HG03354 (cell line): ENCODE measurements around the gene ADD2.
"Not testable (repeated sequence)": the region's sequence is repeated elsewhere in the genome, so short reads cannot be mapped to it uniquely, and the experiment has no call there.

Experiments
- ATAC-seq: cut with Tn5 transposase; IDR thresholded peaks from one replicate; pipeline ENCODE4 v1.9.1; 2021; ENCODE audit warnings: mild to moderate bottlenecking; ENCODE audit not compliant: unreplicated experiment, poor library complexity, severe bottlenecking

ADD2 gene

DNA sequence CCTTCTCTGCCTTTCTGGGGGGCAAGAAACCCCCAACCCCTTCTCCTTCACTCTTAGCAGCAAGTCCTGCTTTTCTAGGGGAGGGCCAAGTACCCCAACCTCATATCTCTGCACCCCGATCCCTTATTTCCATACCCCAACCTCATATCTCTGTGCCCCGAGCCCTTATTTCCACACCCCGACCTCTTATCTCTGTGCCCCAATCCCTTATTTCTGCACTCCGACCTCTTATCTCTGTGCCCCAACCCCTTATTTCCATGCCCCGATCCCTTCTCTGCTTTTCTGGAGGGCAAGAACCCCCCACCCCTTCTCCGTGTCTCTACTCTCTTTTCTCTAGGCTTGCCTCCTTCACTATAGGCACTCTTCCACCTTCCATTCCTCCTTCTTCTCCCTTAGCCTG, 146.5 kb downstream of the ADD2 start:
- not testable (repeated sequence) for ATAC-seq

DNA sequence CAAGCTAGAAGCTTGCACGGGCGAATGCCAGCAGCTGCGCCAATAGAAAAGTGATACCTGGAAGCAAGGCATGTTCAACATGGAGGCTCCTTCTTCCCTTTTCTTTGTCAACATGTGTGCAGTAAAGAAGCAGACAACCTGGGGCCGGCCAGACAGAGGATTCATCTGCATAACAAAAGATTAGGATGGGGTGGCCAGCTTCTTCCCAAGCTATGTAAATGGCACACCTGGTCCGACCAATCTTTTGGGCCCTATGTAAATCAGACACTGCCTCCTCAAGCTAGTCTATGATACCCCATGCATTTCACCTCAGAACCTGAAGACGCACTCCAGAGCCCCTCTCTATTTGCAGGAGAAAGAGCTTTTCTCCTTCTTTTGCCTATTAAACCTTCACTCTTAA, 148.0 kb downstream of the ADD2 start:
- no peak for ATAC-seq

DNA sequence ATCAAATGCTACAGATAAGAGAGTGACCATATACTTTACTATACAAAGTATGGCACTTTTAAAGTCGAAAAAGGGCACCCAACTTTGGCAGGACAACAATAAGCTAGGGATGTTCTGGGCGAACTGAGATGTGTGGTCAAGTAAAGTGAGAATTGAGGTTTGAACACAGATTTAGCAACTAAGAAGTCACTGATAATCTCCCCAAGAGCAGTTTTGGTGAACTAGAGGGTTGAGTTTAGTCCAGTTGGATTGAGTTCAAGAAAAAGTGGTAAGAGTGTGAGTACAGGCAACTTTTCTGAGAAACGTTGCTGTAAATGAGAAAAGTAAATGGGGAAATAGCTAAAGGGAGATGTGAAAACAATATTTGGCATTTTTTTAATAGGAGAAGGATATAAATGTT, 148.8 kb downstream of the ADD2 start:
- no peak for ATAC-seq

DNA sequence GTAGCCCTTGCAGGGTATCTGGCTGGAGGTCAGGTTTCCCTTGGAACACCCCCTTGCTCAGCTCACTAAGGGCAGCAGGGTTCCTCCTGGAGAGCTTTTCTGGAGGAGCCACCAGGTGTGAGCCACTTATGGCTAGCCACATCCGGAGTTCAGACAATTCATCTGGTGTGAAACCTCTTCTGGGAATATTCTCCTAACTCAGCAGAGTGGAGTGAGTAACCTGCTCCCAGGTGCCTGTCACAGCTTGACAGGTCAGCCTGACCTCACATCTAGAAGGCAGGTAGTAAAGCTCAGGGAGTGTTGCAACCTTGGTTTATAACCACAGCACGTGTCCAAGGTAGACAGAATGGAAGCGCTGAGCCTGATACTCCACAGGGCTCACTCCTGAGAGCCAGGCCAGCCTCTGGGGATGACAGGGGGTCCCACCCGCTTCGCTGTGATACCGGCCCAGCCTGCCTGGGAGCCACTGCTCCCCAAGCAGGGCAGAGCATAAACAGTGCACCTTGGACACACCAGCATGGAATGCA, 151.8 kb downstream of the ADD2 start:
- no peak for ATAC-seq

DNA sequence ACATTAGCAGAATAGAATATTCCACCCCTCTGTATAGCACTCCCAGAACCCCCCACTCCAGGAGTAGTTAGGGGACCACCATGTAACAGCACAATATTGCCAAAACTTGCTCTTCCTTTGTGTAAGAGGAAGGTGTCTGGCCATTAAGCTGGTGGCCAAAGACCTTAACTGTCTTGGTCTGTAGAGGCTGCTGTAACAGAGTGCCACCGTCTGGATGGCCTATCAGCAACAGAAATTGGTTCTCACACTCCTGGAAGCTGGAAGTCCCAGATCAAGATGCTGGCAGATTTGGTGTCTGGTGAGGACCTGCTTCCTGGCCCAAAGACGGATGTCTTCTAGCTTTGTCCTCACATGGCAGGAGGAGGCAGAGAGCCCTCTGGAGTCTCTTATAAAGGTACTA, 152.8 kb downstream of the ADD2 start:
- no peak for ATAC-seq

DNA sequence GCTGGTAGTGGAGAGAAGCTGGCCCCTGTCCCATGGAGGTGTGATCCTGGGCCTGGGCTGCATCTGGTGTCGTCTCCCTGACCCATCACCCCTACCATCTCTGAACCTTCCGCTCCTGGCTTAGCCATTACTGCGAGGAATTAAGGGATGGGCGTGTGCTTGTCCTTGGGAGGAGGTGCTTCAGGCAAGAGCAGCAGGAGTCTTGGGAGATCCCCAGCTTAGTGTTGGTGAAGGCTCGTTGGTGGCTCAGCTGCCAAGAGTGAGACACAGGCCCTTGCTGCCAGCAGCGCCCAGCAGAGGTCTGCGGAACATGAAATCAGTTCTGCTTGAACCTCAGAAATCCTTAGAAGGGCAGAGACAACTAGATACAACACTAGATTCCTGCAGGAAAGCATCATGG, 154.5 kb downstream of the ADD2 start:
- no peak for ATAC-seq

DNA sequence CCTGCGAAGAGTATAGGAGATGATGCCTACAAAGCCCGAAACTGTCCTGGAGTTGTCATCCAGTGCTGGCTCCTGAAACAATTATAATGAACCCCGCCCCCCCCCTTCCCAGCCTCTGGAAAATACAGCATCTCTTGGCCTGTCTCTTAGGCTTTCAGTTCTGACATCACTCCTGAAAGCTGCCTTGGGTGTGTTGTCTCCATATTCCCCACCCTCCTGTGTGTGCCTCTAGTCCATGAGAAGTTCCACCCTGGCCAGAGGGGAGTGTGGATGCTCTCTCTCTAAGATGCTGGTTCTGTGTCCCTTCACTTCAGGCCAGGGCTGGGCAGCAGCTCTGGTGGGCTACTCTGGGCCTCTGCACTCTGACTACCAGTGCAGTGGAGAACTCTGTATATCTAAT, 155.4 kb downstream of the ADD2 start:
- ATAC-seq = no peak

DNA sequence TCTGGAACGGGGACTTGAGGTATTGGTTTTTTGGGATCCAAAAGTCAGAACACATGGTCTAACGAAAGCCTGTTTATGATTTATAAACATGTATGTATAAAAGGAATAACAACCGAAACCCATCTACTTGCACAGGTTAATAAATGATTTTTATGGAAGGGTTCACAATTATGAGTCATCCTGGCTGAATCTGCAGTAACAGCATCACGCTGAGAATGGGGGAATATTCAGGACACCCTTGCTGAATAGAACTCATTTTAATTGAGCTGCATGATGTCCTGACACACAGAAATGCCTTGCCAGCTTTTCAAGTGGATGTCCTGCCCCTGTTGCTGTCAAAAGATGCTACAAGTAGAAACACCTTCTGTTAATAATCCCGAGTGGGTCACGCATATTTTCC, 159.6 kb downstream of the ADD2 start:
- no peak for ATAC-seq

DNA sequence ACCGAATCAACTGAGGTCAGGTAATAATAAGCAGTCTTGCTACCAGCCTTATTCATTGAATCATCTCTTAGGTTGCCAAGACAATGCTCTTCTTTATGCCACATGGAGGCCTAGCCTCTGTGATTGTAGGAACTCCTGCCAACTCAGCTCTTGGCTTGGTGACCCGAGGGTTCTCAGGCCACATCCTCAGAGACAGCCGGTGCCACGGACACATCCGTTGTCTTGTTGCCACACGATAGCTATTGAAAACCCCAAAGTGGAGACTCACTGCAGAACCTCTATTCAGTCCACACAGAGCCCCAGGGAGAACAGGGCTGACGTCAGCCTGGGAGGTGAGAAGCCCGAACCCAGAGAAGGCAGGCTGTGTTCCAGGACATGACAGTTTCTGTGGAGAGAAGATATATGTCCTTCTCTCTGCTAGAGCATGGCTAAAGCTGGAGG, 160.9 kb downstream of the ADD2 start:
- ATAC-seq = no peak
